Stimulated activated CD8-positive, alpha-beta memory T cell treated with anti-CD3 and anti-CD28 coated beads, Interleukin-7, amount 100 ng/mL, for 4 hours (primary cell): Measurements from ENCODE around the gene IGFL2.
"Not testable (repeated sequence)": the region's sequence is repeated elsewhere in the genome, so short reads cannot be mapped to it uniquely, and the experiment has no call there.

Experiments used
- DNase-seq, 2 donors: peaks; one replicate each; pipeline ENCODE4 v3.0.0-alpha.2; 2020; ENCODE audit warnings: low read depth in 2 of 2

The IGFL2 gene

DNA sequence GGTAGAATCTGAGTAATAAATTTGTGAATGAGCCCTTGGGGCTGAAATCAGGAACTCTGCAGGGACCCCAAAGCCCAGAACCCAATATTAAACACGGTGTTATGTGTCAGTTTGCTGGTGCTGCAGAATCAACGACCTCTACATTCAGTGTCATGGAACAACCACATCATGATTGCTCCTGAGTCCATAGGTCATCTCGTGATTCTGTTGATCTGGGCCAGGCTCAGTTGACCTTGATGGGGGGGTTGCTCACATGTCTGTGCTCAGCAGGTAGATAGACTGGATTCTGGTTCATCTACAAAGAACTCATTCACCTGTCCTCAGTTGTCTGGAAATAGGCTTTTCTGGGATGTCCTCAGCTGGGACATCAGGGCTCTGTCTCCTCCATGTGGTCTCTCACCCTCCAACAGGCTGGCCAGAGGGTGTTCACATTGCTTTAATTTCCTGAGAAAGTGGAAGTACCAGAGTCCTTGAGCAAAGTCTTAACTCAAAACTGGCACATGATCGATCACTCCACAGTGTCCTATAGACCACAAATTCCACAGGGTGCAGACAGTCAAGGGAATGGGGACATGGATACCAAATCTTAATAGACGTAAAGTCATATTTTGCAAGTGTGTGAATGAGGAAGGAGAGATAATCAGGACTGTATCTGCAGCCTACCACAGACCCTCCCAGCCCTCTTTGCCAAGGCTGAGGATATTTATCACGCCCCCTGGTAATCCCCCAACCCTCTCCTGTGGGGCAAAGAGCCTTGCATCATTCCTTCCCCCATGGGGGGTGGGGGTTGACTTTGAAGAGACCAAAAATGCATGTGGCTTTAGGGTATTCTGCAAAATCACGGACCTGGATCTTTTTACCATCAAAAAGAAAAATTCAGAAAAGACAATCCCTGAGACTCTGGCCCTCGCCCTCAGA, 42.2 kb downstream of the IGFL2 start:
- DNase-seq, result no peak

DNA sequence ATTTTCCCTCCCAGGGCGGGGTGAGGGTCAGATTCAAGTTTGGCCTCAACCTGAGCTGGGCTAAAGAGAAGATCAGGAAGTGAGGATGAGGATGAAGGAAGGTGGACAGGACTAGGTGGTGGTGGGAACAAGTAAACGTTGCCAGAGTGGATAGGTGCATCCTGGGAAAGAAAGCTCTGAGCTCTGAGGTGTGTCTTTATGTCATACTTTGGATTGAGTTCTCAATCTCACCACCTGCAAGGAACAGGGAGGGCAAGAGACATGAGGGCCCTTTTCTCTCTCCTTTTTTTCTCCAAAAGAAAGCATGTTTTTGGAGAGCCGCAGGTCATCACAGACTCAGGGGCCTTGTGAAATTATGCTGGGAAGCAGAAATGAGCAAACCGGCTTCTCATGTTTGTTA, 43.3 kb downstream of the IGFL2 start:
- no peak for DNase-seq

DNA sequence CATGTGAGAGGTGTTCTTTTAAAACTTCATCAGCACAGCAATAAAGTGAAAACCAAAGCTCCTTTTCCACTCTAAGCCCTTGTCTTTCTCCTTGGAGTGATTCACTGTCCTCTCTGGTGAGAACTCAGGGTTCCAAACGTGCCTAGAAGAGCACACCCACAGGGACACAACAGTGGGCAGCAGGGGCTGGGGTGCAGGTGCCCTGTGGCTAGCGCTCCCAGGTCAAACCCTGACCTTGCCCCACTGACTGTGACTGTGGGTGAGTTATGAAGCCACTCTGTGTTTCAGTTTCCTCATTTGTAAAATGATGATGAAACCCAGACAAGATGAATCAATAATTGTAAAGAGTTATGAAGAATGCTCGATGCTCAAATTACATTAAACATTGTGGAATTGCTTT, 43.9 kb downstream of the IGFL2 start:
- no peak for DNase-seq

DNA sequence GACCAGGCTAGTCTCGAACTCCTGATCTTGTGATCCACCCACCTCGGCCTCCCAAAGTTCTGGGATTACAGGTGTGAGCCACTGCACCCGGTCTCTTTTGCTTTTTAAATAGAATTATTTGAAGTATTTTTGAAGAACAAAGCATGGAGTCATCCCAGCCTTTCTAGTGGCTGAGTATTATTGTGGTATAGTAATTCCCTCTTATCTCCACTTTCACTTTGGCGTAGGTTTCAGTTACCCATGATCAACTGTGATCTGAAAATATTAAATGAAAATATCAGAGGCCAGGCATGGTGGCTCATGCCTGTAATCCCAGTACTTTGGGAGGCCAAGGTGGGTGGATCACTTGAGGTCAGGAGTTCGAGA, 44.6 kb downstream of the IGFL2 start:
- not testable (repeated sequence) for DNase-seq

DNA sequence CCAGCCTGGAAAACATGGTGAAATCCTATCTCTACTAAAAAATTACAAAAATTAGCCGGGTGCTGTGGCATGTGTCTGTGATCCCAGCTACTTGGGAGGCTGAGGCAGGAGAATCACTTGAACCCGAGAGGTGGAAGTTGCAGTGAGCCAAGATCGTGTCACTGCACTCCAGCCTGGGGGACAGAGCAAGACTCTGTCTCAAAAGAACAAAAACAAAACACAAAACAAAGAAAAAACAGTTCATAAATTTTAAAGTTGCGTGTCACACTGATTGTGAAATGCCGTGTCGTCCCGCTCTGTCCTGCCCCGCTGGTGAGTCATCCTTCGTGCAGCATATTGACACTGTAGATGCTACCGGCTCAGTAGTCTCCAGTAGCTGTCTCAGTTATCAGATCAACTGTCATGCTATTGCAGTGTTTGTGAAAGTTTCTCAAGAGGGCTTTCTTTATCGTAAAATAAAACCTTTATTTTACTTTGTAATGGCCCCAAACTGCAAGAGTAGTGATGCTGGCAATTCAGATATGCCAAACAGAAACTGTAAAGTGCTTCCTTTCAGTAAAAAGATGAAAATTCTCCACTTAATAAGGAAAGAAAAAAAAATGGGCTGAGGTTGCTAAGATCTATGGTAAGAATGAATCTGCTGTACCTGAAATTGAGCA, 45.1 kb downstream of the IGFL2 start:
- no peak for DNase-seq

DNA sequence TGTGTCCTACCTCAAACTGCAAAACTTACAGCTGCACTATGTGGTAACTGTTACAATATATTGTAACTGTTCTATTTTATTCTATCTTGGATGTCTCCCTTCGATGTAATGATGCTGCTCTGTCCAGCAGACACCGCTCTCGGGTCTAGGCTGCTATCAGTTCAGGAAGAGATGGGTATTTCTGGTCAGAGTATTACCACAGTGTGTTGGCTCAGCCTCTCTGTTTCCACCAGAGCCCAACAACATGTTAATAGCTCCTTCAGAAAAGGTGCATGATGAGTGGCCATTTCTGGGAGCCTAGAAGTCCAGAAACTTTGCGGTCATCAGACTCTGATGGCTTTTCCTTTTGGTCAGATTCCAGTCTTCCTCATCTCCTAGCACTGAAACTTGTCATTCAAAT, 45.6 kb downstream of the IGFL2 start:
- no peak for DNase-seq

DNA sequence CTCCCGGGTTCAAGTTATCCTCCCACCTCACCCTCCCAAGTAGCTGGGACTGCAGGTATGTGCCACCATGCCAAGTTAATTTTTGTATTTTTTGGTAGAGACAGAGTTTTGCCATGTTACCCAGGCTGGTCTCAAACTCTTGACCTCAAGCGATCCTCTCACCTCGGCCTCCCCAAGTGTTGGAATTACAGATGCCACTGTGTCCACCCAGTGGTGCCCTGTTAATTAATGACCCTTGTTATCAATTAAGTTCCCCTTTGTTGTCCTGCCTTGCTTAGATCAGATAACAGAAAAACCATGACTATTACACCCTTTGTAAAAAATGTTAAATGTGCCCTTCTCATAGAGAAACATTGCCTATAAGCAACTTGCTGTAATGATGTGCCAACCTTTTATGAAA, 47.1 kb downstream of the IGFL2 start:
- DNase-seq, result no peak

DNA sequence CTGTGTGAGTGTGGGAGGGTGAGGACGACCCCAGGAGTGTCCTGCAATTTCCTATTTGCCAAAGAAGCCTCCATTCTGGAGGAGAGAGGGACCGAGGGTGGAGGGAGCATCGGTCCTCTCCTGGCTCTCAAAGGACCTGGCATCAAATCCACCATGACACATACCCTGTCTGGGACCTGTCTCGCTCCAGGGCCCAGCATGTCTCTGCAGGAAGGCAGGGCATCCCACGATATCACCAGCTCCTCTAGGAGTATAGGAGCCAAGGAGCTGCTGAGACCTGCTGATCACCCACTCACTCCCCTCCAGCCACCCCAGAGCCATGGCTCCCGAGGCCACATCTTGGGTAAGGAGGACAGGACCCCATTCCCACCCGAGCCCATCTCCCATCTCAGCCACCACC, 47.9 kb downstream of the IGFL2 start:
- not testable (repeated sequence) for DNase-seq

DNA sequence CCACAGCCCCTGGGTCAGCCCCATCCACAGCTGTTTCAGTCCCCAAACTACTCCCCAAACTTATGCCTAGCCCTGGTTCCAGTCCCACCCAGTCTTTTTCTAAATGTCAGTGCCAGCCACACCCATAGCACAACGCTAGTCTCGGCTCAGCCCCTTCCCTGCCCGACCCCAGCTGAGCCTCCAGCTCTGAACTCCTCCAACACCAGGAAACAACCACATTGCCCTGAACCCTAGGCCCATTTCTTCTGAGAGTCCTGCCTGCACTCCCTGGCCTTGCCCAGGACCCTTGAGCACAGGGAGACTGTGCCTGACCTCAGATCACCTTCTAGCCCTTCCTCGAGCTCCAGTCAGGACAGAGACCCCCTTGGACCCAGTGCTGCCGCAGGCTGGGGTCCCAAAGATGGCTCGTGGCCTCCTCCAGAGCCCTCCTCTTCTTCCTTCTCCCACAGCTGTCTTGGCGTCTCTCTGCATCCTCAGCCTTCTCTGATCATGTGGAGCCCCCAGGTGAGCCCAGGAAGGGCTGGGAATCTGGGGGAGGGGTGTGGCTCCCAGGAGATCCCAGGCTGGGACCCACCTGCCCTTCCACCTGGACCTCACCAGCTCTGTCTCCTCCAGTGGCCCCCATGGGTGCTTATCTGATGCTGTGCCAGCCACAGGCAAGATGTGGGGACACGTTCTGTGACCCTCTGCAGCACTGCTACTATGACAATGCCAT, 48.5 kb downstream of the IGFL2 start:
- no peak for DNase-seq

DNA sequence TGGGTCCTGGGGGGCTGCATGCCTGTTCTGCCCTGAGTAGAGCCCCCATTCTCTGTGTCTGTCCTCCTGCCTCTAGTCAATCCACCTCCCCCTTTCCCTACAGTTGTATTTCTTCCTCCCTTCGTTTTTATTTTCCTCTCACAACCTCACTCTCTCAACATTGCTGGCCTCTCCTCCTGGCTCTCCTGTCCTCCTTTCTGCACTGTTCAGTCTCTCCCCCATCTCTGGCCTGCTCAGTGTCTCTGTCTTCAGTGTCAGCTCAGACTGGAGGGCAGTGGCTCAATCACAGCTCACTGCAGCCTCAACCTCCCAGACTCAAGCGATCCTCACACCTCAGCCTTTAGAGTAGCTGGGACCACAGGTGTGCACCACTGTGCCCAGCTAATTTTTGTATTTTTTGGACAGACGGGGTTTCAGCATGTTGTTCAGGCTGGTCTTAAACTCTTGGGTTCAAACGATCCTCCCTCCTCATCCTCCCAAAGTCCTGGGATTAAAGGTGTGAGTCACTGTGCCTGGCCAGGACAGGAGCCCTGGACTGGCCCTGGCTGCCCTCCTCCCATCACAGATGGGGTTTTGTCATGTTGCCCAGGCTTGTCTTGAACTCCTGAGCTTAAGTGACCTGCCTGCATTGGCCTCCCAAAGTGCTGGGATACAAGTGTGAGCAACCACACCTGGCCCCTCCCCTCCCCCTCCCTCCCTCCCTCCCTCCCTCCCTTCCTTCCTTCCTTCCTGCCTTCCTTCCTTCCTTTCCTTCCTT, 49.5 kb downstream of the IGFL2 start:
- DNase-seq, result no peak

DNA sequence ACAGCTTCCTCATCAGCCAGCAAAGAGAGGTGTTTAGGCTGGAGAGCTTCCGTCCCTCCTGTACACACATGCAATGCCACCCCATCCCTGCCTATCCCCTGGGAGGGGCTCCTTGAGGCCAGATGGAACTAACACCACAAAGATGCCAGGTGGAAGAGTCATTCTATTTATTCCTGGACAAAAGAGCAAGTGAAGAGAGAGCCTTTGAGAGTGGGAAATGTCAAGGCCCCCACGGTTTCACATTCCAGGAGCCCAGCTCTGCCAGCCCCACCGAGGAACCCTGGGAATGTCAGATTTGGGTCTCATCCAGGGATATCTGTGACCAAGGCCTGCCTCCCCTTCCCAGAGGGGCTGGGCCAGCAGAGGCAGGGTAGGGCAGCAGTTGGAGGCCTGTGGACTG, 50.7 kb downstream of the IGFL2 start:
- no peak for DNase-seq

DNA sequence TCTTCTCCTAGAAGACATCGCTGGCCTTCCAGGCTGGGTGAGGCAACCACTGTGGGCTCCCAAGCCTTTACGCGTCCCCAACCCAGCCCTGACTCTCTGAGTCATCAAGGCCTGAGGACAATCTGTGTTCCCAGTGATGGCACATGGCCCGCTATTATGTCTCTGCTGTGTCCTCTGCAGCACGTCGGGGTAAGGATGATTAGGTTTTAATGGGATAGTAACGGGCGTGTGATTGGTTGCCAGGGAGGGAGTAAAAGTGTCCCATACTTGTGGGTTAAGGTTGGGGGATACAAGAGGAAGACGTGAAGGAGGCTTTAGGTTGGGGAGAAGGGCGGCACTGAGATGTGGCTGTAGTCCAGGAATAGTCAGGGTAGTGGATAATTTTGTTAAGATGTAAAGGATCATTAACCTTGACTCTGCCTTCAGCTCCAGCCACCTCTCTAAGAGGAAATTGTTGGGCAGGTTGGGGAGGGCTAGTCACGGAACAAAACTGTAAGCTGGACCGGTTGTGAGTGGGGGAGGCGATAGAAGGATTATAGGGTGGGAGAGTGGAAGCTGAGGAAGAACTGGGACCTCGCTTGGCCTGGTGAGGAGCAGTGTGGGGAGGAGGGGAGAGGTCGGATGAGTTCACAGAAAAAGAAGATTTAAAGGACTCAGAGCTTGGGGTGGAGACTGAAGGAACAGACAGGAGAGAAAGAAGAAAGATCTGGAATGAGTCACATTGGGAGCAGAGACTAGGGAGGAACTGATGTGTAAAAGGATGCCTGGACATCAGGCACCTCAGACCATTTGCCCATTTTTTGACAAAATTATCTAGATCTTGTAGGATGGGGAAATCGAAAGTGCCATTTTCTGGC, 53.6 kb downstream of the IGFL2 start:
- no peak for DNase-seq

DNA sequence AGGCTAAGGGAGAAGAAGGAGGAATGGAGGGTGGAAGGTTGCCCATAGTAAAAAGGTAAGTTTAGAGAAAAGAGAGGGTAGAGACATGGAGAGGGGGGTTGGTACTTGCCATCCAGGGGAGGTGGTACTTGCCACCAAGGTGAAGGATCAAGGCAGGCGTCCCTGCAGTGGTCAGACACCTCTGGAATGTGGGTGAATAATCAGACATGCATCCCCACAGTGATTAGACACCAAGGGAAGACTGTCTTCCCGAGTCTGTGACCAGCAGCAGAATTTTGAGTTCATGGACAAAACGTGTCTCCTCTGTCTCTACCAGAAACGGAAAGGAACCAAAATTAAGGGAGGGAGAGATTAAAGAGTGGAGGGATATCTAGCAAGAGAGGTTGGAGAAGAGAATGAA, 54.4 kb downstream of the IGFL2 start:
- DNase-seq, result no peak

DNA sequence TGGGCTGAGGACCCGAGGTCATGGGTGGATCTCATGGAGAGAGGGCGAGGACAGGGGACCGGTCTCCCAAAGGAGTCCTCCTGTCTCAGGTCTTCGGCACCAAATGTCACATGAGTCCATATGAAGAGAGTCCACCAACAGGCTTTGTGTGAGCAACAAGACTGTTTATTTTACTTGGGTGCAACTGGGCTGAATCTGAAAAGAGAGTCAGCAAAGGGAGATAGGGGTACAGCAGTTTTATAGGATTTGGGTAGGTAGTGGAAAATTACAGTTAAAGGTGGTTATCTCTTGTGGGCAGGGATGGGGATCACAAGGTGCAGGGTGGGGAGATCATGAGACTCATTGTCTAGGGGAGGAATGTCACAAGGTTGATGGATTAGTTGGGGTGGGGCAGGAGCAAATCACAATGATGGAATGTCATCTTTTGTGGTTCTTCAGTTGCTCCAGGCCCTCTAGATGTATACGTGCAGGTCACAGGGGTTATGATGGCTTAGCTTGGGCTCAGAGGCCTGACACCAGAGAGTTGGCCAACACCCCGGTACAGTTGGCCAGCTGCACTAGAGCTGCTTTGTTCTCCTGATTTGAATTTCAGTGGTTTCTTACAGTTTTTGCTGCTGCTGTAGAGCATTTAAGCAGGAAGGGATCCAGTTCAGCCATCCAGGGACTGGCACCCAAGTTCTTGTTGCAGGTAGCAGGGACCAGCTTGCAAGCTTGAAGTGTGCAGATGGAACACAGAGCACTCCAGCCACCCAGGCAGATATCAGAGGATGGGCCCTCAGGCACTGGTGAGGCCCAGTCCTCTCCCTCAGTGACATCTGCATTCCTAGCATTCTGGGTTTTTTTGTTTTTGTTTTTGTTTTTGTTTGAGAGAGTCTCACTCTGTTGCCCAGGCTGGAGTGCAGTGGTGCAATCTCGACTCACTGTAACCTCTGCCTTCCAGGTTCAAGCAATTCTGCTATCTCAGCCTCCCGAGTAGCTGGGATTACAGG, 55.1 kb downstream of the IGFL2 start:
- no peak for DNase-seq

DNA sequence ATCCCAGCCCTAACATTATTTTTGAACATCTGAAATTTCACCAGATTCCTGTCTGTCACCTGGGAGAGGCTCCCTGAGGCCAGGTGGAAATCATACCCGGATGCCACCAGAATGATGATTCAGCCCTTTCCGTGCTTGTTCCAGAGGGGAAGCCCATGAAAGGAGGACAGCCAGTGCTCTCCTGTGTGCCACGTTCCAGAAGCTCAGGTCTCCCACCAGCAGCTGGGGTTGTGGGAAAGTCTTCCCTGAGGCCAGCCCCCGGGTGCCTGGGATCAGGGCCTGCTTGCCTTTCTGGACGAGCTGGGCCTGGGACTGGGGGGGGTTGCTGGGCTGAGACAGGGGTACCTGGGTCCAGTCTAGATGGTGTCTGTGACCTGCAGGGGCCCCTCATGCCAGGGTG, 56.0 kb downstream of the IGFL2 start:
- no peak for DNase-seq

DNA sequence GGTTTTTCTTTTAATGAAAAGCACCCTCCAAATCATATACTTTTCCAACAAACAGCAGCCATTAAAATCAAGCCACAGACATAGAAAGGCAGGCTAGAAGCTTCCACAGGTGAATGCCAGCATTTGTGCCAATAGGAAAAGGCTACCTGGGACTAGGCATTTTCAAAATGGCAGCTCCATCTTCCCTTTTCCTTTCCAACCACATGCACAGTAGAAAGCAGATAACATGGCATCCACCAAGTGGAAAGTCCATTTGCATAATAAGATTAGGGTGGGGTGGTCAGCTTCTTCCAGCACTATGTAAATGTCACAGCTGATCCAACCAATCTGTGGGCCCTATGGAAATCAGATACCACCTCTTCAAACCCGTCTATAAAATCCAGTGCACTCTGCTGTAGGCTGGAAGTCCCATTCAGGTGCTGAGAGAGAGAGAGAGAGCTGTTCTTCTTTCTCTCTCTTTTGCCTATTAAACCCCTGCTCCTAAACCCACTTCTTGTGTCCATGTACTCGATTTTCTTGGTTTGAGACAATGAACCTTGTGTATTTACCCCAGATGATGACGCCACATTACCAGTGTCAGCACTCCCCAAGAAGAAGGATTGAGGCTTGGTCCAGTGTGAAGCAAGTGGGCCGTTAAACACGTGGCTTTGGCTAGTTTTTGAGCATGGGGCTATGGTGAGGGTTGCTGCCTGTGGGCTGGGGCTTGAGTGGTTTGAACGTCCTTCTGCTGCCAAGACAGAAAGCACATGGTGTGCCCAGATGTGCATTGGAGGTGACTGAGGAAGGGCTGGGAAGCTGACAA, 57.3 kb downstream of the IGFL2 start:
- no peak for DNase-seq

DNA sequence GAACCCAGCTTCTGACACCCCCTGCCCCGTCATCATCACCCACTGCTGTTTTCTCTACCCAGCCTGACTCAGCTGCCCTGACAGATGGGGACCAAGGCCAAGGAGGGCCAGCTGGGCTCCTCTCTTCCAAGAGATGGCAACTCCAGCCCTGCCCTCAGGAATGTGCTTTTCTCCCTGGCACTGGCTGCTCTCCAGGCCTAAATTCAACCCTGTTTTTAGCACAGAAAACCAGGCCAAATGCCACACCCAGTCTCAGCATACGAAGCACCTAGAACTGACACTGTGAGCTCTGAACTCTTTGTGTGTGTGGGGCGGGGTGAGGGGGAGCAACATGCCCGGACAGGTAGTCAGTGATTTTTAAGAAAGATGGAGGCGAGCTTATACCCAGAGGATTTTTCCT, 58.1 kb downstream of the IGFL2 start:
- DNase-seq, result no peak

DNA sequence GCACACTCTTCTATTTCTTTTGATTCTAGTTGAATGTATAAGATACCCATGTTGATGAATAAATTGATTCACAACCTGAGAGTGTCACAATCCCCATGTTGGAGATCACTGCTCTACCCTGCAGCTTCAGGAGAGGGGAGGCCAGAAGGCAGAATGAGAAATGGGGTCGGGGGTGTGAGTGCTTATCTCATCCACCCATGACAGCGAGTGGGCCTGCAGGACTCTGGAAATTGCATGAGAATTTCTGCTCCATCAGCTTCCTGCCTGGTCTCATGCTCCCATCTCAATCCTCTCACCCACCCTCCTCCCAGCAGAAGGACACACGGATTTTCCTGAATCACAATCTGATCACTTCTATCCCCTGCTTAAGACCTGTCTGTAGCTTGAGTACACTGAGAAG, 58.6 kb downstream of the IGFL2 start:
- DNase-seq, result no peak

DNA sequence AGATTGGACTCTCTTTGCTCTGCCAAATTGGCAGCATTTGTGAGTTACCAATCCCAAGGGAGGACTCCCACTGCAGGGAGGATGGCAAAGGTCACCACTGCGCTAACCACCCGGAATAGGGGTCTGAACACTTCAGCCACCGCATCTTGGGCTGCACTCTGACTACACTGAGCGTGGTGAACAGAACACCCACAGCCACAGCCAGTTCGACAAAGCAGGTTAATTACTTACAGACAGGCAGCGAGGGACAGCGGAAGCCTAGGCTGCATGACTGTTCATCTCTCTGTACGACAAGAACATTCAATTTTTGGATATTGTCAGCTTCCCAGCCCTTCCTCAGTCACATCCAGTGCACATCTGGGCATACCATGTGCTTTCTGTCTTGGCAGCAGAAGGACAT, 59.8 kb downstream of the IGFL2 start:
- DNase-seq, result not testable (repeated sequence)
